Type B pancreatic cell (in vitro differentiated cells): ENCODE results near the gene ICE2. TPM values are rescaled to one million over a fixed set of nuclear protein-coding genes. Genes with fewer than 3 reads are reported as not detected.

Experiments used
- DNase-seq: peaks from one replicate; pipeline ENCODE4 v3.0.0; 2021; ENCODE audit warnings: mixed read lengths; ENCODE audit not compliant: unreplicated experiment; ENCODE audit errors: extremely low spot score
- H3K27ac Mint-ChIP-seq: 2 replicates; pipeline ENCODE4 v1.8.0; 2021; ENCODE audit warnings: mild to moderate bottlenecking, mixed read lengths
- H3K27me3 Mint-ChIP-seq: 2 replicates; pipeline ENCODE4 v1.8.0; 2021; ENCODE audit warnings: mixed read lengths
- H3K36me3 Mint-ChIP-seq: 2 replicates; pipeline ENCODE4 v1.8.0; 2021; ENCODE audit warnings: mixed read lengths
- H3K4me1 Mint-ChIP-seq: one replicate; pipeline ENCODE4 v1.8.0; 2021; ENCODE audit warnings: mixed read lengths; ENCODE audit not compliant: unreplicated experiment
- H3K4me3 Mint-ChIP-seq: 2 replicates; pipeline ENCODE4 v1.8.0; 2021; ENCODE audit warnings: mild to moderate bottlenecking, mixed read lengths
- H3K9me3 Mint-ChIP-seq: 2 replicates; pipeline ENCODE4 v1.8.0; 2021; ENCODE audit warnings: mixed read lengths
- total RNA-seq: library from RNA; stranded (reverse); gene quantifications from 2 replicates; pipeline ENCODE4 v1.2.1, GENCODE V29; 2021; ENCODE audit warnings: low replicate concordance
- TF ChIP-seq, protein P1 (sequence below): fragments of 200-600 bp; sonication (generic); conservative IDR thresholded peaks from 2 replicates; pipeline ENCODE4 v1.5.0; 2021; ENCODE audit warnings: antibody characterized with exemption, mild to moderate bottlenecking

The ICE2 gene
- total RNA-seq, 1 donor from 2014 or later = 67.1 TPM

DNA sequence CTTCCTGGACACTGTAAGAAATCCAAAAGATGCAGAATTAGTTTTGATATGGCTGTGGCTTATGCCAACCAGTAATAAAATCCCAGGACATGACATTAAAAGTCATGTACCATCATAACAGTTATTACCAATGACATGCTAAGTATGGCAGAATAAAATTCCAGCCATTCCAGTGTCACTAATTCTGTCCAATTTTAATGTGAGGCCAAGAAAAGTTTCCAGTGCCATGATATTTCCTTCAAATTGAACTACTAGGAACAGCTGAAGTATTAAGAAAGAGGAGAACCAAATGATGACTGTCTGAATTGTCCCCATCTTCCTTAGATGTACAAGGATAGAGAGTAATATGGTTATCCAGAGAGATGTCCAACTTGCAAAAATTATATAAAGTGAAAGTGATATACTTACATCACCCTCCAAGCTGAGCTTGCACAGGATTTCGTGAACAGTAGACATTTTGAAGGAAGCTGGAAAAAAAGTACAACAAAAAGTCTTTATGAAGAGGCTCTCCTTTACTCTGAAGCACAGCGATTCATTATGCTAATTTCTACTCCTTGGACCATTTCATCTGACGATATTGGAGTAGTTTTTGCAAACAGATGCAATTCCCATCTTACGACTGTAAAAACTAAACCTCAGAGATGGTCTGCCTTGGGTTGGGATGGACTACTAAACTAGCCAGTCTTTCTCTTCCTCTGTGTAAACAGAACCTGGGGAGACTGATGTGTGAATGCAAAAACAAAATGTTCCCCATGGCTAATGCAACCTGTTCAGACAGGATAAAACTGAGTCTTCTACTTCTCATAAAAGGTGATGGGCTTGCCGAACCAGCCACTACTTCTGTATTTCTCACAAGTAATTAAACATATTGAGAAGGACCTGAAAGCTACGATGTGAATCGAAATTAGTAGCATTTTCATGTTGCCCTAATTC lies 93.1 kb downstream of the ICE2 start:
- TF ChIP-seq, protein P1, sequence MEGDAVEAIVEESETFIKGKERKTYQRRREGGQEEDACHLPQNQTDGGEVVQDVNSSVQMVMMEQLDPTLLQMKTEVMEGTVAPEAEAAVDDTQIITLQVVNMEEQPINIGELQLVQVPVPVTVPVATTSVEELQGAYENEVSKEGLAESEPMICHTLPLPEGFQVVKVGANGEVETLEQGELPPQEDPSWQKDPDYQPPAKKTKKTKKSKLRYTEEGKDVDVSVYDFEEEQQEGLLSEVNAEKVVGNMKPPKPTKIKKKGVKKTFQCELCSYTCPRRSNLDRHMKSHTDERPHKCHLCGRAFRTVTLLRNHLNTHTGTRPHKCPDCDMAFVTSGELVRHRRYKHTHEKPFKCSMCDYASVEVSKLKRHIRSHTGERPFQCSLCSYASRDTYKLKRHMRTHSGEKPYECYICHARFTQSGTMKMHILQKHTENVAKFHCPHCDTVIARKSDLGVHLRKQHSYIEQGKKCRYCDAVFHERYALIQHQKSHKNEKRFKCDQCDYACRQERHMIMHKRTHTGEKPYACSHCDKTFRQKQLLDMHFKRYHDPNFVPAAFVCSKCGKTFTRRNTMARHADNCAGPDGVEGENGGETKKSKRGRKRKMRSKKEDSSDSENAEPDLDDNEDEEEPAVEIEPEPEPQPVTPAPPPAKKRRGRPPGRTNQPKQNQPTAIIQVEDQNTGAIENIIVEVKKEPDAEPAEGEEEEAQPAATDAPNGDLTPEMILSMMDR = no peak
- Mint-ChIP-seq H3K36me3 (peaks cover 55% of the 10 kb centered on the region), H3K4me3 (peak overlapping the region; percentile 56), H3K4me1 (peaks cover 36% of the 10 kb centered on the region), H3K9me3 (peaks cover 6% of the 10 kb centered on the region), H3K27ac (peak overlapping the region; percentile 84), H3K27me3 (no peaks in the 10 kb centered on the region)
- DNase-seq = no peak

DNA sequence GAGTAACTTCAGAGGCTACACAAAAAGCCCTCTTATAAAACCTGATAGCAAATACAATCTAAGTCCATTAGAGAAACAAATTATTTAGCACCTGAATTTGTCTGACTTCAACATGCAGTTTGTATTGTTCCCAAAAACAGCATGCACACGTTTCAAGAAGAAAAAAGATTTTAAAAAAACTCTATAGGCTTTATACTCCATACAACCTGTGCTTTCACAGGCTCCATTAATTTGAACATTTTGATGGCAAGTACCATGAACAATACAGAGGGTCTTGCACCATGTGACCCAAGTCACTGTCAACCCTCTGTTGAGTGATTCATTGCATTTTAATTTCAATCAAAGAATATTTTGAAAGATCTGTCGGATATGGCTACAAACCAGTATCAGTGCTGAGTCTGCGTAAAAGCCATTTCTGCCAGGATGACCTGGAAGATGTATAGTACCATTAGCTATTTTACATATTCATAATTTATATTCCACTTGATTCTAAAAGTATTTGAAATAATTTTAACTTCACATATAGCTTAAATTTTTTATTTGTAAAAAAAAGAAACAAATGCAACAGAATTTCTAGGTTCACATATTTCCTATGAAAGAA lies 94.3 kb downstream of the ICE2 start:
- H3K27me3 Mint-ChIP-seq = no peaks in the 10 kb centered on the region
- H3K9me3 Mint-ChIP-seq = peaks cover 6% of the 10 kb centered on the region
- H3K36me3 Mint-ChIP-seq = peaks cover 55% of the 10 kb centered on the region
- H3K4me1 Mint-ChIP-seq = peaks cover 31% of the 10 kb centered on the region
- no peak overlapping the region for H3K4me3 Mint-ChIP-seq
- DNase-seq = no peak
- H3K27ac Mint-ChIP-seq = peak overlapping the region; percentile 63
- TF ChIP-seq, protein P1 = no peak

DNA sequence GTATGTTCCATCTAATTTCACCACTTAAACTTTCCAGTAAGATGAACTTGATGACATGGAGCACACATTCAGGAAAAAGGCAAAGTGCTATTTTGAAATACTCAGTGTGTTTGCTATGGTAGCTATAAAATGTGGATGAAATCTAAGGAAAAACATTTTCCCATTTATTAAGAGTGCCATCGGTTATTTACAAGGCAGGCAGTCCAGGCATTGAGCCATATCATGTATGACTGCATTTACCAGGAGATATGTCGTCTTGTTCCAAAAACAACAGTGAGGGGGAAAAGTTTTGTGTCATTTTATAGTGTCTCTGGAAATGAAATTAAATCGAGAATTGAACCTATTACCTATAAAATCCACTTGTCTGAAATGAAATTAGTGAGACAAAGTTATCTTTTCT lies 94.9 kb downstream of the ICE2 start:
- peaks cover 52% of the 10 kb centered on the region for H3K36me3 Mint-ChIP-seq
- peaks cover 6% of the 10 kb centered on the region for H3K9me3 Mint-ChIP-seq
- TF ChIP-seq, protein P1 = no peak
- H3K4me1 Mint-ChIP-seq = peaks cover 30% of the 10 kb centered on the region
- DNase-seq = no peak
- H3K27ac Mint-ChIP-seq = peak overlapping the region; percentile 63
- H3K27me3 Mint-ChIP-seq = no peaks in the 10 kb centered on the region
- H3K4me3 Mint-ChIP-seq = peak overlapping the region; percentile 12

DNA sequence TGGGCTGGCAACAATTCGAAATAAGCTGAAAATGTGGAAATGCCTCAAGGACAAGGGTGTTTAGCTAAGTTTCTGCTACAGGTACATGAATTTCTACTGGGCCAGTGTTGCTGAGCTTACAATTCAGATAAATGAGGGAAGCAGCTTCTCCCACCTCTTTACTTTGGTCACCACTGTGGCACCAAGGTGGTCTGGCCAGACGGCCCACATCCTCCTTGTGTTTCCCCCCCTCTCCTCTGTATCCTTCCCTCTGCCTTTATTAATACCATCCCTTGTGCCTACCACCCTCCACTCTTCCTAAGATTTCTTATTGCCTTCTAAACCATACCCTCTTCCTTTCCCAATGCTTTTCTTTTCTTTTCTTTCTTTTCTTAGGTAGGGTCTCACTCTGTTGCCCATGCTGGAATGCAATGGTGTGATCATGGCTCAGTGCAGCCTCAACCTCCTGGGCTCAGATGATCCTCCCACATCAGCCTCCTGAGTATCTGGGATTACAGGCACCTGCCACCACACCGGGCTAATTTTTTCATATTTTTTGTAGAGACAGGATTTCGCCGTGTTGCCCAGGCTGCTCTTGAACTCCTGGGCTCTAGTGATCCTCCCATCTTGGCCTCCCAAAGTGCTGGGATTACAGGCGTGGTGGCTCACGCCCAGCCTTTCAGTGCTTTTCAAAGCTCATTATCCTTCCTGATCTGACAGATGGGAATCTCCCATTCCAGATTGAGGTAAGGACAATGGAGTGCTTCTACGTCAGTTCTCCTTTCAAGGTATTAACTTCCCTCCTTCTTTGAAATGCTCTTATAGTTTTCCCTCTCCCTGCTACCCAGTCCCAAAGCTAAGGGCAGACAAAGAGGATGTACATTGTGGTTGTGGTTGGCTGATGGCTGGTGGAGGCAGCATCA lies 95.9 kb downstream of the ICE2 start:
- Mint-ChIP-seq H3K36me3 (peaks cover 53% of the 10 kb centered on the region), H3K27me3 (no peaks in the 10 kb centered on the region), H3K9me3 (peaks cover 6% of the 10 kb centered on the region), H3K4me3 (no peak overlapping the region), H3K27ac (peak overlapping the region; percentile 75), H3K4me1 (peaks cover 30% of the 10 kb centered on the region)
- TF ChIP-seq, protein P1 = no peak
- no peak for DNase-seq

DNA sequence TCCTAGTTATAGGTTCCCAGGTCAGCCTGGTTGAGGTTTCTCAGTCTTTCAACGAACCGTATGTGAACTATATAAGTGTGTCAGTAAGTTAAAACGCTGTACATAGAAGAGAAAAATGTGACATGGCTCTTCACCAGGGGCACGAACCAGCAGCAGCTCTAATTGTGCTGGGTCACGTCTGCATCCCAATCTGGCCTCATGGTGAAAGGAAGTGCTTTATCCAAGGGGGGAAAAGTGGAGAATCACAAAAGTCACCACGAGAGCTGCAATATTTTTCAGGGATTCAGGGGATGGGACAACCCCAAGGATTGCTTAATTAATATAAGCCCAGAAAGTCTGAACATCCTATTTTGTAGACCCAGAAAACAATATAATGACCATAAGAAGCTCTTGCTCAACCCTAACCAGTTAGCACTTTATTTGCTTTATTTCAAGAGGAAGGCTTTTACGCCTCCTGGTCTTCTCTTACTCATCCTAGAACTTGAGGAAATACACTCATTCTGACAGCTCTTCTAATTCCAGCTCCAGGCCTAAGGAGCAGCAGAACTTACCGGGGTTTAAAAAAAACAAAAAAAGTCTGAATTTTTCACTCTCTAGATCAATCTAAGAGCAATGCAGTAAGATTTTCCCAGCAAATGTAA lies 97.7 kb downstream of the ICE2 start:
- H3K27me3 Mint-ChIP-seq = no peaks in the 10 kb centered on the region
- peaks cover 55% of the 10 kb centered on the region for H3K36me3 Mint-ChIP-seq
- peak overlapping the region; percentile 66 for H3K4me3 Mint-ChIP-seq
- H3K4me1 Mint-ChIP-seq = peaks cover 27% of the 10 kb centered on the region
- no peaks in the 10 kb centered on the region for H3K9me3 Mint-ChIP-seq
- TF ChIP-seq, protein P1 = no peak
- DNase-seq = no peak
- H3K27ac Mint-ChIP-seq = peak overlapping the region; percentile 60
